Measurements from ENCODE around the gene MAGED4. TPM values are rescaled to one million over a fixed set of nuclear protein-coding genes. Genes with fewer than 3 reads are reported as not detected.
"Not testable (repeated sequence)": the region's sequence is repeated elsewhere in the genome, so short reads cannot be mapped to it uniquely, and the experiment has no call there.

Gene MAGED4, protein sequence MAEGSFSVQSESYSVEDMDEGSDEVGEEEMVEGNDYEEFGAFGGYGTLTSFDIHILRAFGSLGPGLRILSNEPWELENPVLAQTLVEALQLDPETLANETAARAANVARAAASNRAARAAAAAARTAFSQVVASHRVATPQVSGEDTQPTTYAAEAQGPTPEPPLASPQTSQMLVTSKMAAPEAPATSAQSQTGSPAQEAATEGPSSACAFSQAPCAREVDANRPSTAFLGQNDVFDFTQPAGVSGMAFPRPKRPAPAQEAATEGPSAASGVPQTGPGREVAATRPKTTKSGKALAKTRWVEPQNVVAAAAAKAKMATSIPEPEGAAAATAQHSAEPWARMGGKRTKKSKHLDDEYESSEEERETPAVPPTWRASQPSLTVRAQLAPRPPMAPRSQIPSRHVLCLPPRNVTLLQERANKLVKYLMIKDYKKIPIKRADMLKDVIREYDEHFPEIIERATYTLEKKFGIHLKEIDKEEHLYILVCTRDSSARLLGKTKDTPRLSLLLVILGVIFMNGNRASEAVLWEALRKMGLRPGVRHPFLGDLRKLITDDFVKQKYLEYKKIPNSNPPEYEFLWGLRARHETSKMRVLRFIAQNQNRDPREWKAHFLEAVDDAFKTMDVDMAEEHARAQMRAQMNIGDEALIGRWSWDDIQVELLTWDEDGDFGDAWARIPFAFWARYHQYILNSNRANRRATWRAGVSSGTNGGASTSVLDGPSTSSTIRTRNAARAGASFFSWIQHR
- total RNA-seq = 3.2 and 5.1 TPM in 2 replicates

DNA sequence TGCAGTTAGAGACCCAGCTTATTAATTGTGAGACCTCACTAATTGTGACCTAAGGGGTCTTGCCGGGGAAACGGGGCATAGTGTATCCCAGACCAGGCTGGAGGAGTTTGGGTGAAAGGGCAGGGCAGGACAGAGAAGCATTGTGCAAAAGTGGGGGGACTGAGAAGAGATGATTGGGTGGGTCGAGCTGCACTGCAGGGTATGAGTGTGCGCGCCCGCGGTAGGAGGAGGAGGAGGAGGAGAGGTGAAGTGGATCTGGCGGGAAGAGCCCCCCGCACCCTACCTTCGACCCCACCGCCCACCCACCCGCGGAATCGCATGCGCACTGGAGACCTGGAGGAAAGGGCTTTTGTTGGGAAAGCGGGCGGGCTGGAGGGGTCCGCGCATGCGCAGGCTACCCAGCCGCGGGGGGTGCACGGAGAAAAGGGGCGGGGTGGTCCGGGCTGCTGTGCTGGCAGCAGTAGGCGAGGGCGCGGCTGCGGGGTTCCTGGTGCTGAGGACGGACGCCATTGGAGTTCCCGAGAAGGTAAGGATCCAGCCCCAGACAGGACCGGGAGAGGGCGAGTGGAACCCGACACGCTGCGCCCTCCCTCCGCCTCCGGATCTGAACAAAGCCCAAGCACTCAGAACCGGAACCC lies at the start of gene MAGED4:
Gene MAGED4 (plus strand): TSS at position 449 of the 638 bp plus-strand sequence. CDS start 1,035 bp downstream, outside the sequence.
- H3K4me1 Mint-ChIP-seq; CTCF ChIA-PET; H3K9me3 Mint-ChIP-seq; intact Hi-C loops (cut with micrococcal nuclease); H3K27ac Mint-ChIP-seq; H3K27me3 Mint-ChIP-seq; H3K4me3 Mint-ChIP-seq; POLR2A ChIA-PET; H3K36me3 Mint-ChIP-seq (ENCODE audit: low read depth); DNase-seq: not testable (repeated sequence)
- ATAC-seq (ENCODE audit: low read depth) = peak; percentile 67

DNA sequence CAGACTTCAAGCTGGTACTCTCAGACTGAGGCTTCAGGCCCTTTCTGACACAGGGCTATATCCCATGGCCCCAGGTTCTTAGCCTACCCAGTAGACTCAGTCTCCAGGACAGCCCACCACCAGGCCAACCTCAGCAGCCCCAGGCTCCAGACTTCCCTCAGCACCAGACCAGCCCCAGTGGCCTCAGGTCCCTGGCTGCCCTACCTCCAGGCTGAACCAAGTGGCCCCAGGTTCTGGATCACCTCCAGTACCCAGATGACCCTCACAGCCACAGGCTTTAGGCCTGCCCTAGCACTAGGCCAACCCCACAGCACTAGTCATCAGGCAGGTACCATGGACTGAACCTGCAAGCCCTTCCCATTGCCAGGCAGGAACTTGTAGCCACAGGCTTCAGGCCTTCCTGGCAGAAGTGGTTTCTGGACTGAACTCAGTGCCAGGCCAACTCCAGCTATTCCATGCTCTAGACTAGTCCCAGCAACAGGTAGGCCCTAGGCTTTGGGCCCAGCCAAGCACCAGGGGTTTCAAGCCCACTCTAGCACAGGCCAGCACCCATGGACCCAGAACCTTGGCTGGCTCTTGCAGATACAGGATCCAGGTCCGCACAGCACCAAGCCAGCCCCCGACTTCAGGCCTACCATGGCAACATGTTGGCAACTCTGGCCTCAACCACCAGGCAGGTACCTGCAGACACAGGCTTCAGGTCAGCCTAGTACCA lies 45.7 kb upstream of the MAGED4 start:
- no peak overlapping the region for H3K27ac Mint-ChIP-seq
- H3K27me3 Mint-ChIP-seq = no peaks in the 10 kb centered on the region
- intact Hi-C loops (cut with micrococcal nuclease) = no loop called here
- no peak overlapping the region for H3K4me3 Mint-ChIP-seq
- POLR2A ChIA-PET = no interaction called here
- ATAC-seq (ENCODE audit: low read depth) (no peak), DNase-seq (no peak)
- H3K4me1 Mint-ChIP-seq = peaks cover 3% of the 10 kb centered on the region
- H3K9me3 Mint-ChIP-seq = no peaks in the 10 kb centered on the region
- TF ChIP-seq, protein P1, sequence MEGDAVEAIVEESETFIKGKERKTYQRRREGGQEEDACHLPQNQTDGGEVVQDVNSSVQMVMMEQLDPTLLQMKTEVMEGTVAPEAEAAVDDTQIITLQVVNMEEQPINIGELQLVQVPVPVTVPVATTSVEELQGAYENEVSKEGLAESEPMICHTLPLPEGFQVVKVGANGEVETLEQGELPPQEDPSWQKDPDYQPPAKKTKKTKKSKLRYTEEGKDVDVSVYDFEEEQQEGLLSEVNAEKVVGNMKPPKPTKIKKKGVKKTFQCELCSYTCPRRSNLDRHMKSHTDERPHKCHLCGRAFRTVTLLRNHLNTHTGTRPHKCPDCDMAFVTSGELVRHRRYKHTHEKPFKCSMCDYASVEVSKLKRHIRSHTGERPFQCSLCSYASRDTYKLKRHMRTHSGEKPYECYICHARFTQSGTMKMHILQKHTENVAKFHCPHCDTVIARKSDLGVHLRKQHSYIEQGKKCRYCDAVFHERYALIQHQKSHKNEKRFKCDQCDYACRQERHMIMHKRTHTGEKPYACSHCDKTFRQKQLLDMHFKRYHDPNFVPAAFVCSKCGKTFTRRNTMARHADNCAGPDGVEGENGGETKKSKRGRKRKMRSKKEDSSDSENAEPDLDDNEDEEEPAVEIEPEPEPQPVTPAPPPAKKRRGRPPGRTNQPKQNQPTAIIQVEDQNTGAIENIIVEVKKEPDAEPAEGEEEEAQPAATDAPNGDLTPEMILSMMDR (IDR thresholded peaks at IDR 0.05) = no peak
- CTCF ChIA-PET = no interaction called here
- H3K36me3 Mint-ChIP-seq (ENCODE audit: low read depth) = no peaks in the 10 kb centered on the region

DNA sequence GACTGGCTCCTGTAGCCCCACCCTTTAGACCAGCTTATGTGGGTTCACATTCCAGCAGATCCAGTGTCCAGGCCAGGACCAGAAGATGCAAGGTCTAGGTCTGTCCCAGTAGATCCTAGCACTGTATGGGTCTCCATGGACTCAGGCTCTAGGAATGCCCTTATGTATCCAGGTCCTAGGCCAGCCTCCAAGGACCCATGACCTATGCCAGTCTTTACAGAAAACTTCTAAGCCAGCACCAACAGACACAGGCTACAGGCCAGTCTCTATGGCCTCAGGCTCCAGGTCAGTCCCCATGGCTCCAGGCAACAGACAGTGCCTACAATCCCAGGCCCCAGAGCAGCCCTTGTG lies 45.2 kb upstream of the MAGED4 start:
- Mint-ChIP-seq H3K4me1 (peaks cover 3% of the 10 kb centered on the region), H3K4me3 (no peak overlapping the region), H3K9me3 (no peaks in the 10 kb centered on the region), H3K27ac (no peak overlapping the region), H3K36me3 (ENCODE audit: low read depth) (no peaks in the 10 kb centered on the region), H3K27me3 (no peaks in the 10 kb centered on the region)
- TF ChIP-seq, protein P1 (IDR thresholded peaks at IDR 0.05) = no peak
- ATAC-seq (ENCODE audit: low read depth) (no peak), DNase-seq (no peak)
- intact Hi-C loops (cut with micrococcal nuclease) = no loop called here
- POLR2A ChIA-PET = no interaction called here
- CTCF ChIA-PET = no interaction called here

DNA sequence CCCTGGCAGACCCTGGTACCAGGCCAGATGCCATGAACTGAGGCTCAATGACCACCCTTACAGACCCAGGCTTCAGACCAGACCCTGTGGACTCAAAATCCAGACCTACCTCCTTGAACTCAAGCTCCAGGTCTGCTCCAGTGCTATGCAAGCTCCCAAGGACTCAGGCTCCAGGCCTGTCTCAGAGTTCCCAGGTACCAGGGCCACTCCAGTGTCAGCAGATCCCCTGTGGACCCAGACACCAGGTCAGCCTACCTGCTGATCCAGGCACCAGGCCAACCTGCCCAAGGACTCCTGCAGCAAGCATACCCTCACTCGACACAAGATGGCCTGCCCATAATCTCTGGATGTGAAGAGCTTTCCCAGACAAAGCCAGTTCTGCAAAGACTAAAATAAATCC lies 44.7 kb upstream of the MAGED4 start:
- Mint-ChIP-seq H3K27me3 (no peaks in the 10 kb centered on the region), H3K36me3 (ENCODE audit: low read depth) (no peaks in the 10 kb centered on the region)

DNA sequence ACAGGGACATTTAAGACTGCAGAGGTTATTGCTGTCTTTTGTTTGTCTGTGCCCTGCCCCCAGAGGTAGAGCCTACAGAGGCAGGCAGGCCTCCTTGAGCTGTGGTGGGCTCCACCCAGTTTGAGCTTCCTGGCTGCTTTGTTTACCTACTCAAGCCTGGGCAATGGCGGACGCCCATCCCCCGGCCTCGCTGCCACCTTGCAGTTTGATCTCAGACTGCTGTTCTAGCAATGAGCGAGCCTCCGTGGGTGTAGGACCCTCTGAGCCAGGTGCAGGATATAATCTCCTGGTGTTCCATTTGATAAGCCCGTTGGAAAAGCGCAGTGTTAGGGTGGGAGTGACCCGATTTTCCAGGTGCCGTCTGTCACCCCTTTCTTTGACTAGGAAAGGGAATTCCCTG lies 34.0 kb upstream of the MAGED4 start:
- POLR2A ChIA-PET; intact Hi-C loops (cut with micrococcal nuclease); H3K4me1 Mint-ChIP-seq; H3K27ac Mint-ChIP-seq; ATAC-seq (ENCODE audit: low read depth); H3K4me3 Mint-ChIP-seq; H3K27me3 Mint-ChIP-seq; H3K9me3 Mint-ChIP-seq; DNase-seq; H3K36me3 Mint-ChIP-seq (ENCODE audit: low read depth); CTCF ChIA-PET: not testable (repeated sequence)

More for the DNA sequence above, 44.7 kb upstream of the MAGED4 start:
- CTCF ChIA-PET = no interaction called here
- no peak overlapping the region for H3K4me3 Mint-ChIP-seq
- ATAC-seq (ENCODE audit: low read depth) (no peak), DNase-seq (no peak)
- TF ChIP-seq, protein P1 (IDR thresholded peaks at IDR 0.05) = no peak
- intact Hi-C loops (cut with micrococcal nuclease) = no loop called here
- no peak overlapping the region for H3K27ac Mint-ChIP-seq
- peaks cover 3% of the 10 kb centered on the region for H3K4me1 Mint-ChIP-seq
- POLR2A ChIA-PET = no interaction called here
- no peaks in the 10 kb centered on the region for H3K9me3 Mint-ChIP-seq

DNA sequence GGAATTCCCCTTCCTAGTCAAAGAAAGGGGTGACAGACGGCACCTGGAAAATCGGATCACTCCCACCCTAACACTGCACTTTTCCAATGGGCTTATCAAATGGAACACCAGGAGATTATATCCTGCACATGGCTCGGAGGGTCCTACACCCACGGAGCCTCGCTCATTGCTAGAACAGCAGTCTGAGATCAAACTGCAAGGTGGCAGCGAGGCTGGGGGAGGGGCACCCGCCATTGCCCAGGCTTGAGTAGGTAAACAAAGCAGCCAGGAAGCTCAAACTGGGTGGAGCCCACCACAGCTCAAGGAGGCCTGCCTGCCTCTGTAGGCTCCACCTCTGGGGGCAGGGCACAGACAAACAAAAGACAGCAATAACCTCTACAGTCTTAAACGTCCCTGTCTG lies 24.5 kb upstream of the MAGED4 start:
- intact Hi-C loops (cut with micrococcal nuclease); DNase-seq; ATAC-seq (ENCODE audit: low read depth); H3K27ac Mint-ChIP-seq; CTCF ChIA-PET; H3K36me3 Mint-ChIP-seq (ENCODE audit: low read depth); H3K4me3 Mint-ChIP-seq; POLR2A ChIA-PET; H3K27me3 Mint-ChIP-seq; H3K9me3 Mint-ChIP-seq; H3K4me1 Mint-ChIP-seq: not testable (repeated sequence)

Measured in activated B cell treated with CpG ODN at 0.5 μM for 24 hours (primary cell).